A549 (cell line): ENCODE measurements around the gene CDHR5.

ENCODE experiments used
- CBX2 ChIP-seq: fragments of 200-600 bp; sonication (generic); IDR thresholded peaks from 2 replicates; pipeline ENCODE4 v1.6.1; 2016; ENCODE audit warnings: low read depth, mild to moderate bottlenecking, borderline replicate concordance
- CEBPB ChIP-seq, 2 experiments: fragments of >200 bp in 1 of 2; sonication (Bioruptor Twin) in 1 of 2; formaldehyde crosslinking in 1 of 2; IDR thresholded peaks; 2 replicates each; pipeline ENCODE4 v1.6.1; 2012 to 2016
- CHD4 ChIP-seq: fragments of 200-600 bp; sonication (generic); IDR thresholded peaks from 2 replicates; pipeline ENCODE4 v1.6.1; 2016; ENCODE audit warnings: antibody characterized with exemption, mild to moderate bottlenecking, borderline replicate concordance
- PBX3 ChIP-seq: IDR thresholded peaks from 2 replicates; pipeline ENCODE4 v1.6.1; 2012
- POLR2A ChIP-seq: IDR thresholded peaks from 2 replicates; pipeline ENCODE4 v1.6.1; 2012; ENCODE audit warnings: mild to moderate bottlenecking, low read length
- RAD21 ChIP-seq, 2 experiments: fragments of >200 bp in 1 of 2; sonication (Bioruptor Twin) in 1 of 2; formaldehyde crosslinking in 1 of 2; IDR thresholded peaks in 1 of 2; conservative IDR thresholded peaks in 1 of 2; 2 replicates in 1 of 2; 3 replicates in 1 of 2; pipeline ENCODE4 v1.6.1; 2012 to 2018; ENCODE audit warnings: inconsistent platforms in 1 of 2
- SMC3 ChIP-seq: fragments of >200 bp; sonication (Bioruptor Twin); formaldehyde crosslinking; IDR thresholded peaks from 3 replicates; pipeline ENCODE4 v1.6.1; 2018; ENCODE audit warnings: inconsistent platforms
- TF ChIP-seq, protein P1 (sequence below): fragments of >200 bp; sonication (Bioruptor Twin); formaldehyde crosslinking; IDR thresholded peaks from 3 replicates; pipeline ENCODE4 v1.5.1; 2016

- TF ChIP-seq, protein P1, sequence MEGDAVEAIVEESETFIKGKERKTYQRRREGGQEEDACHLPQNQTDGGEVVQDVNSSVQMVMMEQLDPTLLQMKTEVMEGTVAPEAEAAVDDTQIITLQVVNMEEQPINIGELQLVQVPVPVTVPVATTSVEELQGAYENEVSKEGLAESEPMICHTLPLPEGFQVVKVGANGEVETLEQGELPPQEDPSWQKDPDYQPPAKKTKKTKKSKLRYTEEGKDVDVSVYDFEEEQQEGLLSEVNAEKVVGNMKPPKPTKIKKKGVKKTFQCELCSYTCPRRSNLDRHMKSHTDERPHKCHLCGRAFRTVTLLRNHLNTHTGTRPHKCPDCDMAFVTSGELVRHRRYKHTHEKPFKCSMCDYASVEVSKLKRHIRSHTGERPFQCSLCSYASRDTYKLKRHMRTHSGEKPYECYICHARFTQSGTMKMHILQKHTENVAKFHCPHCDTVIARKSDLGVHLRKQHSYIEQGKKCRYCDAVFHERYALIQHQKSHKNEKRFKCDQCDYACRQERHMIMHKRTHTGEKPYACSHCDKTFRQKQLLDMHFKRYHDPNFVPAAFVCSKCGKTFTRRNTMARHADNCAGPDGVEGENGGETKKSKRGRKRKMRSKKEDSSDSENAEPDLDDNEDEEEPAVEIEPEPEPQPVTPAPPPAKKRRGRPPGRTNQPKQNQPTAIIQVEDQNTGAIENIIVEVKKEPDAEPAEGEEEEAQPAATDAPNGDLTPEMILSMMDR: no peak
- TF ChIP-seq CHD4 (no peak), SMC3 (no peak), RAD21 (conservative IDR thresholded peaks at IDR 0.05 in 1 of 2, IDR thresholded peaks at IDR 0.05 in 1 of 2) (no peak), CBX2 (no peak), CEBPB (IDR thresholded peaks at IDR 0.05) (no peak), PBX3 (no peak), POLR2A (no peak)
Measured at GRCh38 chr11:598005-598680, 26.6 kb downstream of the CDHR5 start.
